Fibroblast of lung (primary cell): ENCODE measurements around the gene FMNL2.

Source experiments
- EZH2 ChIP-seq: IDR thresholded peaks from 2 replicates; pipeline ENCODE4 v1.5.1; 2012; ENCODE audit warnings: low read length, control low read depth, mild to moderate bottlenecking; ENCODE audit errors: missing control alignments
- TF ChIP-seq, protein P1 (sequence below), 2 donors: IDR thresholded peaks in 1 of 2; conservative IDR thresholded peaks in 1 of 2; 1 replicate in 1 of 2; 2 replicates in 1 of 2; pipeline ENCODE4 v1.5.1; 2011 to 2012; ENCODE audit warnings: low read length in 2 of 2, control low read depth in 1 of 2, inconsistent platforms in 1 of 2, low read depth in 1 of 2, mild to moderate bottlenecking in 1 of 2

GRCh38 chr2:152344579-152345195 is 9.7 kb downstream of the FMNL2 start:
- TF ChIP-seq, protein P1, sequence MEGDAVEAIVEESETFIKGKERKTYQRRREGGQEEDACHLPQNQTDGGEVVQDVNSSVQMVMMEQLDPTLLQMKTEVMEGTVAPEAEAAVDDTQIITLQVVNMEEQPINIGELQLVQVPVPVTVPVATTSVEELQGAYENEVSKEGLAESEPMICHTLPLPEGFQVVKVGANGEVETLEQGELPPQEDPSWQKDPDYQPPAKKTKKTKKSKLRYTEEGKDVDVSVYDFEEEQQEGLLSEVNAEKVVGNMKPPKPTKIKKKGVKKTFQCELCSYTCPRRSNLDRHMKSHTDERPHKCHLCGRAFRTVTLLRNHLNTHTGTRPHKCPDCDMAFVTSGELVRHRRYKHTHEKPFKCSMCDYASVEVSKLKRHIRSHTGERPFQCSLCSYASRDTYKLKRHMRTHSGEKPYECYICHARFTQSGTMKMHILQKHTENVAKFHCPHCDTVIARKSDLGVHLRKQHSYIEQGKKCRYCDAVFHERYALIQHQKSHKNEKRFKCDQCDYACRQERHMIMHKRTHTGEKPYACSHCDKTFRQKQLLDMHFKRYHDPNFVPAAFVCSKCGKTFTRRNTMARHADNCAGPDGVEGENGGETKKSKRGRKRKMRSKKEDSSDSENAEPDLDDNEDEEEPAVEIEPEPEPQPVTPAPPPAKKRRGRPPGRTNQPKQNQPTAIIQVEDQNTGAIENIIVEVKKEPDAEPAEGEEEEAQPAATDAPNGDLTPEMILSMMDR (conservative IDR thresholded peaks at IDR 0.05 in 1 of 2, IDR thresholded peaks at IDR 0.05 in 1 of 2; ENCODE audit: low read depth in 1 of 2, low read length in 2 of 2), result no peak
- no peak for TF ChIP-seq EZH2
